H9 (cell line): Measurements from ENCODE around the gene RSU1. TPM values are rescaled to one million over a fixed set of nuclear protein-coding genes. Genes with fewer than 3 reads are reported as not detected.
A peak's percentile ranks its signal among the peaks of the same experiment; 100 is the strongest.

ENCODE experiments used
- DNase-seq: peaks from one replicate; pipeline ENCODE4 v3.0.0-alpha.2; 2017
- H2AFZ ChIP-seq: one replicate; pipeline ENCODE4 v1.6.1; 2013; ENCODE audit warnings: mild to moderate bottlenecking, low read length, control low read depth, moderate library complexity
- H2AK5ac ChIP-seq: 2 replicates; pipeline ENCODE4 v1.6.1; 2013; ENCODE audit warnings: low read length, control low read depth, mixed read lengths; ENCODE audit not compliant: insufficient read length
- H2BK120ac ChIP-seq: one replicate; pipeline ENCODE4 v1.6.1; 2013; ENCODE audit warnings: low read depth, mild to moderate bottlenecking, low read length, control low read depth, inconsistent platforms; ENCODE audit not compliant: poor library complexity, severe bottlenecking
- H2BK12ac ChIP-seq: 2 replicates; pipeline ENCODE4 v1.6.1; 2013; ENCODE audit warnings: low read length, control low read depth, mixed read lengths, low read depth; ENCODE audit not compliant: insufficient read length
- H2BK15ac ChIP-seq: 2 replicates; pipeline ENCODE4 v1.6.1; 2013; ENCODE audit warnings: low read depth, low read length, control low read depth
- H2BK20ac ChIP-seq: one replicate; pipeline ENCODE4 v1.6.1; 2013; ENCODE audit warnings: low read depth, mild to moderate bottlenecking, low read length, control low read depth, inconsistent platforms; ENCODE audit not compliant: poor library complexity, severe bottlenecking
- H2BK5ac ChIP-seq: 2 replicates; pipeline ENCODE4 v1.6.1; 2013; ENCODE audit warnings: low read length, control low read depth, mixed read lengths; ENCODE audit not compliant: insufficient read length
- H3K14ac ChIP-seq: 2 replicates; pipeline ENCODE4 v1.6.1; 2013; ENCODE audit warnings: low read length, control low read depth; ENCODE audit not compliant: insufficient read depth
- H3K18ac ChIP-seq: 2 replicates; pipeline ENCODE4 v1.6.1; 2013; ENCODE audit warnings: low read depth, mild to moderate bottlenecking, mixed read lengths, low read length, control low read depth; ENCODE audit not compliant: insufficient read length
- H3K23ac ChIP-seq: 2 replicates; pipeline ENCODE4 v1.6.1; 2013; ENCODE audit warnings: low read length, control low read depth, mixed read lengths, low read depth; ENCODE audit not compliant: insufficient read length
- H3K23me2 ChIP-seq: 2 replicates; pipeline ENCODE4 v1.6.1; 2013; ENCODE audit warnings: low read depth, mild to moderate bottlenecking, mixed read lengths, low read length, control low read depth; ENCODE audit not compliant: insufficient read length, poor library complexity, severe bottlenecking
- H3K27ac ChIP-seq: 2 replicates; pipeline ENCODE4 v1.5.1; 2013; ENCODE audit warnings: low read length, control low read depth, mixed read lengths, low read depth; ENCODE audit not compliant: insufficient read length
- H3K27me3 ChIP-seq: 2 replicates; pipeline ENCODE4 v1.6.1; 2013; ENCODE audit warnings: low read length, control low read depth, inconsistent platforms; ENCODE audit not compliant: insufficient read depth
- H3K4ac ChIP-seq: 2 replicates; pipeline ENCODE4 v1.6.1; 2013; ENCODE audit warnings: low read depth, mild to moderate bottlenecking, control low read depth, inconsistent platforms, low read length, moderate library complexity
- H3K4me1 ChIP-seq: 2 replicates; pipeline ENCODE4 v1.6.1; 2013; ENCODE audit warnings: low read length, control low read depth, inconsistent platforms; ENCODE audit not compliant: insufficient read depth
- H3K4me2 ChIP-seq: 2 replicates; pipeline ENCODE4 v1.6.1; 2013; ENCODE audit warnings: low read length, control low read depth, mixed read lengths; ENCODE audit not compliant: insufficient read length, insufficient read depth
- H3K56ac ChIP-seq: 2 replicates; pipeline ENCODE4 v1.6.1; 2013; ENCODE audit warnings: low read depth, mild to moderate bottlenecking, mixed read lengths, low read length, control low read depth; ENCODE audit not compliant: insufficient read length
- H3K79me1 ChIP-seq: 2 replicates; pipeline ENCODE4 v1.6.1; 2013; ENCODE audit warnings: low read depth, mild to moderate bottlenecking, moderate library complexity, low read length, control low read depth, inconsistent platforms; ENCODE audit not compliant: insufficient read depth, poor library complexity, severe bottlenecking
- H3K79me2 ChIP-seq: 2 replicates; pipeline ENCODE4 v1.6.1; 2013; ENCODE audit warnings: low read length, control low read depth, inconsistent platforms; ENCODE audit not compliant: insufficient read depth
- H3K9ac ChIP-seq: 2 replicates; pipeline ENCODE4 v1.6.1; 2013; ENCODE audit warnings: low read length, control low read depth, mixed read lengths; ENCODE audit not compliant: insufficient read length; ENCODE audit errors: extremely low read depth
- H3K9me3 ChIP-seq: one replicate; pipeline ENCODE4 v1.6.1; 2013; ENCODE audit warnings: low read depth, low read length, inconsistent platforms; ENCODE audit not compliant: control insufficient read depth
- H3T11ph ChIP-seq: one replicate; pipeline ENCODE4 v1.6.1; 2013; ENCODE audit warnings: mild to moderate bottlenecking, low read length, control low read depth, inconsistent platforms
- H4K20me1 ChIP-seq: one replicate; pipeline ENCODE4 v1.6.1; 2013; ENCODE audit not compliant: control insufficient read depth, insufficient read length, insufficient read depth
- H4K5ac ChIP-seq: 2 replicates; pipeline ENCODE4 v1.6.1; 2013; ENCODE audit warnings: low read depth, mild to moderate bottlenecking, mixed read lengths, low read length, control low read depth; ENCODE audit not compliant: insufficient read length
- H4K8ac ChIP-seq: replicated peaks from 2 replicates; pipeline ENCODE4 v1.6.1; 2013; ENCODE audit warnings: low read length, control low read depth, mixed read lengths, low read depth; ENCODE audit not compliant: insufficient read length
- H4K91ac ChIP-seq: 2 replicates; pipeline ENCODE4 v1.6.1; 2013; ENCODE audit warnings: low read depth, mild to moderate bottlenecking, moderate library complexity, mixed read lengths, low read length, control low read depth; ENCODE audit not compliant: insufficient read length
- H3K27ac Mint-ChIP-seq, 3 experiments: 2 replicates in 2 of 3; 3 replicates in 1 of 3; pipeline ENCODE4 v1.8.0; 2020 to 2021; ENCODE audit warnings: mixed read lengths in 3 of 3, mild to moderate bottlenecking in 1 of 3, moderate library complexity in 1 of 3
- H3K27me3 Mint-ChIP-seq: 2 replicates; pipeline ENCODE4 v1.8.0; 2021; ENCODE audit warnings: low read depth, mild to moderate bottlenecking, moderate library complexity, mixed read lengths
- H3K36me3 Mint-ChIP-seq, 3 experiments: 2 replicates in 2 of 3; 3 replicates in 1 of 3; pipeline ENCODE4 v1.8.0; 2020 to 2021; ENCODE audit warnings: low read depth in 3 of 3, mixed read lengths in 3 of 3; ENCODE audit not compliant: insufficient read depth in 1 of 3
- H3K4me1 Mint-ChIP-seq, 2 experiments: 2 replicates each; pipeline ENCODE4 v1.8.0; 2020; ENCODE audit warnings: mixed read lengths in 2 of 2
- H3K4me3 Mint-ChIP-seq, 2 experiments: 2 replicates in 1 of 2; 3 replicates in 1 of 2; pipeline ENCODE4 v1.8.0; 2020 to 2021; ENCODE audit warnings: mild to moderate bottlenecking in 2 of 2, mixed read lengths in 2 of 2, moderate library complexity in 1 of 2
- H3K9me3 Mint-ChIP-seq, 2 experiments: 2 replicates in 1 of 2; 3 replicates in 1 of 2; pipeline ENCODE4 v1.8.0; 2020; ENCODE audit warnings: mild to moderate bottlenecking in 2 of 2, mixed read lengths in 2 of 2, moderate library complexity in 1 of 2
- WGBS: extraction: QIAGEN DNeasy Blood & Tissue Kit; methylation state at CpG from one replicate; pipeline ENCODE4 v1.1.7; 2013; ENCODE audit warnings: missing lambda C conversion rate, low lambda C conversion rate, mixed read lengths; ENCODE audit not compliant: insufficient read length; ENCODE audit errors: extremely low coverage; 5-methylcytosine and 5-hydroxymethylcytosine counted together
- total RNA-seq: library from RNA; stranded (reverse); gene quantifications from 2 replicates; pipeline ENCODE4 v1.2.1, GENCODE V29; 2021
- TF ChIP-seq, protein P1 (sequence below): fragments of 200-600 bp; sonication (generic); conservative IDR thresholded peaks from 3 replicates; pipeline ENCODE4 v1.8.0; 2021; ENCODE audit warnings: antibody characterized with exemption, mild to moderate bottlenecking

Gene RSU1
- total RNA-seq, 1 experiment from 2014 or later, result 59.4 TPM

DNA sequence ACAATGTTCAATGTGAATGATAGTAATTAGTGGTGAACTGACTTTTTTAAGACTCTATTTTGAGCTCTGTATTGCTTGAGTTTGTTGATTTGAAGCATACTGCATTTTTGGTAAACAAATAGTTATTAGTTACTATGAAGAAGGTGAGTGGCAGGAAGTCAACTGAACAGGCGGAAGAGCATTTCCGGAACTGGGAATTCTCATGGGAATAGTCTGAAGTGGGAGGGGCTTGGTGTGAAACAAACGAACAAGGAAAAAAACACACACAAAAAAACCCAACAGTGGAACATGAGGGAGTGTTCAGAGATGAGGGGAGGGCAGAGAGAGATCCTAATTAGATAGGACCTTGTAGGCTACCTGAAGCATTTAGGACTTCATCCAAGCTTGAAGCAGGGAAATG, 251.6 kb downstream of the RSU1 start:
- no peak for DNase-seq
- 0 out of 7 replicates have a peak overlapping the region, but pooled peaks of 1 of the 3 experiments have one; percentile 20 for H3K27ac Mint-ChIP-seq

More for the DNA sequence above, 251.6 kb downstream of the RSU1 start:
- no peaks in the 10 kb centered on the region for H3K79me2 ChIP-seq
- no peak overlapping the region for H2AK5ac ChIP-seq
- H4K91ac ChIP-seq, result no peak overlapping the region
- TF ChIP-seq, protein P1, sequence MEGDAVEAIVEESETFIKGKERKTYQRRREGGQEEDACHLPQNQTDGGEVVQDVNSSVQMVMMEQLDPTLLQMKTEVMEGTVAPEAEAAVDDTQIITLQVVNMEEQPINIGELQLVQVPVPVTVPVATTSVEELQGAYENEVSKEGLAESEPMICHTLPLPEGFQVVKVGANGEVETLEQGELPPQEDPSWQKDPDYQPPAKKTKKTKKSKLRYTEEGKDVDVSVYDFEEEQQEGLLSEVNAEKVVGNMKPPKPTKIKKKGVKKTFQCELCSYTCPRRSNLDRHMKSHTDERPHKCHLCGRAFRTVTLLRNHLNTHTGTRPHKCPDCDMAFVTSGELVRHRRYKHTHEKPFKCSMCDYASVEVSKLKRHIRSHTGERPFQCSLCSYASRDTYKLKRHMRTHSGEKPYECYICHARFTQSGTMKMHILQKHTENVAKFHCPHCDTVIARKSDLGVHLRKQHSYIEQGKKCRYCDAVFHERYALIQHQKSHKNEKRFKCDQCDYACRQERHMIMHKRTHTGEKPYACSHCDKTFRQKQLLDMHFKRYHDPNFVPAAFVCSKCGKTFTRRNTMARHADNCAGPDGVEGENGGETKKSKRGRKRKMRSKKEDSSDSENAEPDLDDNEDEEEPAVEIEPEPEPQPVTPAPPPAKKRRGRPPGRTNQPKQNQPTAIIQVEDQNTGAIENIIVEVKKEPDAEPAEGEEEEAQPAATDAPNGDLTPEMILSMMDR, result no peak
- no peak overlapping the region for H4K8ac ChIP-seq
- H3T11ph ChIP-seq, result no peak overlapping the region
- no peaks in the 10 kb centered on the region for H3K79me1 ChIP-seq
- Mint-ChIP-seq H3K4me3 (no peak overlapping the region), H3K27me3 (no peaks in the 10 kb centered on the region), H3K36me3 (no peaks in the 10 kb centered on the region), H3K4me1 (peaks cover 11 to 12% of the 10 kb centered on the region in 2 experiments), H3K9me3 (no peaks in the 10 kb centered on the region; a peak in 1 of 5 replicates)
- no peak overlapping the region for H3K9ac ChIP-seq
- H4K20me1 ChIP-seq, result no peaks in the 10 kb centered on the region
- no peaks in the 10 kb centered on the region for H3K23me2 ChIP-seq
- H3K56ac ChIP-seq, result no peak overlapping the region
- H2BK5ac ChIP-seq, result no peak overlapping the region
- no peak overlapping the region for H3K18ac ChIP-seq
- no peak overlapping the region for H3K27ac ChIP-seq
- WGBS, result no CpG with 5 or more reads among the region's 3 CpGs
- H2BK120ac ChIP-seq, result no peak overlapping the region
- no peaks in the 10 kb centered on the region for H3K27me3 ChIP-seq
- H3K4ac ChIP-seq, result no peak overlapping the region
- H4K5ac ChIP-seq, result no peak overlapping the region
- no peak overlapping the region for H3K23ac ChIP-seq
- no peaks in the 10 kb centered on the region for H3K9me3 ChIP-seq
- no peak overlapping the region for H2BK12ac ChIP-seq
- H2BK15ac ChIP-seq, result no peak overlapping the region
- no peak overlapping the region for H2AFZ ChIP-seq
- no peak overlapping the region for H3K4me2 ChIP-seq
- no peaks in the 10 kb centered on the region for H3K4me1 ChIP-seq
- no peak overlapping the region for H3K14ac ChIP-seq
- no peak overlapping the region for H2BK20ac ChIP-seq
